Stimulated activated naive B cell treated with anti-CD40 and anti-IgM and Interleukin-4, amounts not matched to agents 10 μg/mL and 1 μg/mL and 100 μg/mL, for 72 hours (primary cell): ENCODE data around the gene KIF25.

Source experiments
- ATAC-seq, 2 donors: fragments of 150-1000 bp; cut with Tn5 transposase; replicated peaks; 2 replicates each; pipeline ENCODE4 v1.10.0; 2021; ENCODE audit warnings: moderate library complexity in 1 of 2
- DNase-seq: peaks from one replicate; pipeline ENCODE4 v3.0.0; 2021
- H3K27ac Mint-ChIP-seq: one replicate; pipeline ENCODE4 v1.8.0; 2022; ENCODE audit warnings: mild to moderate bottlenecking, mixed read lengths
- H3K27me3 Mint-ChIP-seq, 2 donors: one replicate each; pipeline ENCODE4 v1.8.0; 2022; ENCODE audit warnings: mixed read lengths in 2 of 2
- H3K36me3 Mint-ChIP-seq, 2 donors: one replicate each; pipeline ENCODE4 v1.8.0; 2022; ENCODE audit warnings: mixed read lengths in 2 of 2, mild to moderate bottlenecking in 1 of 2
- H3K4me1 Mint-ChIP-seq, 2 donors: one replicate each; pipeline ENCODE4 v1.8.0; 2022; ENCODE audit warnings: mixed read lengths in 2 of 2, mild to moderate bottlenecking in 1 of 2
- H3K4me3 Mint-ChIP-seq, 2 donors: one replicate each; pipeline ENCODE4 v1.8.0; 2022; ENCODE audit warnings: mild to moderate bottlenecking in 2 of 2, mixed read lengths in 2 of 2, moderate library complexity in 1 of 2
- H3K9me3 Mint-ChIP-seq, 2 donors: one replicate each; pipeline ENCODE4 v1.8.0; 2022; ENCODE audit warnings: mixed read lengths in 2 of 2, mild to moderate bottlenecking in 1 of 2

Gene KIF25

GRCh38 chr6:167997642-167998041 lies at the start of gene KIF25:
Gene KIF25, plus strand, starts transcription at chr6:167997671. Its CDS starts 31,915 bp downstream, at chr6:168029586.
- H3K27me3 Mint-ChIP-seq = peaks cover 8 to 13% of the 10 kb centered on the region in 2 donors
- no peaks in the 10 kb centered on the region for H3K4me1 Mint-ChIP-seq
- H3K27ac Mint-ChIP-seq = peak within 1 kb of the TSS; percentile 47
- ATAC-seq (no peak), DNase-seq (no peak)
- H3K9me3 Mint-ChIP-seq = peaks cover 0 to 4% of the 10 kb centered on the region in 2 donors
- peak within 1 kb of the TSS in 1 of 2 donors; percentile 41 for H3K4me3 Mint-ChIP-seq
- no peaks in the 10 kb centered on the region for H3K36me3 Mint-ChIP-seq

- DNase-seq (no peak), ATAC-seq (no peak)
- no peaks in the 10 kb centered on the region for H3K9me3 Mint-ChIP-seq
- H3K36me3 Mint-ChIP-seq = peaks cover 13 to 14% of the 10 kb centered on the region in 2 donors
- H3K27ac Mint-ChIP-seq = no peak overlapping the region
- no peaks in the 10 kb centered on the region for H3K27me3 Mint-ChIP-seq
- H3K4me1 Mint-ChIP-seq = no peaks in the 10 kb centered on the region
- H3K4me3 Mint-ChIP-seq = no peak overlapping the region
These were observed 49.8 kb upstream of the KIF25 start for GRCh38 chr6:167947716-167948115.

GRCh38 chr6:167948716-167949115 lies 48.8 kb upstream of the KIF25 start:
- Mint-ChIP-seq H3K9me3 (no peaks in the 10 kb centered on the region), H3K4me3 (no peak overlapping the region), H3K27ac (no peak overlapping the region), H3K27me3 (no peaks in the 10 kb centered on the region), H3K4me1 (no peaks in the 10 kb centered on the region), H3K36me3 (peaks cover 13 to 14% of the 10 kb centered on the region in 2 donors)
- DNase-seq (no peak), ATAC-seq (no peak)

- Mint-ChIP-seq H3K4me1 (no peaks in the 10 kb centered on the region), H3K9me3 (no peaks in the 10 kb centered on the region), H3K27ac (no peak overlapping the region), H3K27me3 (no peaks in the 10 kb centered on the region), H3K36me3 (peaks cover 13 to 14% of the 10 kb centered on the region in 2 donors), H3K4me3 (no peak overlapping the region)
- ATAC-seq (no peak), DNase-seq (no peak)
These were observed 48.3 kb upstream of the KIF25 start for GRCh38 chr6:167949121-167949684.

GRCh38 chr6:167951781-167952511 lies 45.5 kb upstream of the KIF25 start:
- H3K27ac Mint-ChIP-seq = no peak overlapping the region
- no peaks in the 10 kb centered on the region for H3K9me3 Mint-ChIP-seq
- DNase-seq (no peak), ATAC-seq (no peak)
- H3K36me3 Mint-ChIP-seq = peaks cover 14 to 22% of the 10 kb centered on the region in 2 donors
- peaks cover 0 to 8% of the 10 kb centered on the region in 2 donors for H3K27me3 Mint-ChIP-seq
- no peak overlapping the region for H3K4me3 Mint-ChIP-seq
- H3K4me1 Mint-ChIP-seq = peaks cover 0 to 1% of the 10 kb centered on the region in 2 donors

- Mint-ChIP-seq H3K27me3 (peaks cover 0 to 8% of the 10 kb centered on the region in 2 donors), H3K4me3 (no peak overlapping the region), H3K9me3 (no peaks in the 10 kb centered on the region), H3K27ac (no peak overlapping the region), H3K36me3 (peaks cover 14 to 23% of the 10 kb centered on the region in 2 donors), H3K4me1 (peaks cover 0 to 1% of the 10 kb centered on the region in 2 donors)
- ATAC-seq = no peak
- DNase-seq = no peak
These were observed 45.0 kb upstream of the KIF25 start for GRCh38 chr6:167952512-167952859.

- peaks cover 12 to 20% of the 10 kb centered on the region in 2 donors for H3K36me3 Mint-ChIP-seq
- H3K9me3 Mint-ChIP-seq = no peaks in the 10 kb centered on the region
- peaks cover 0 to 1% of the 10 kb centered on the region in 2 donors for H3K4me1 Mint-ChIP-seq
- no peak overlapping the region for H3K4me3 Mint-ChIP-seq
- H3K27me3 Mint-ChIP-seq = peaks cover 0 to 8% of the 10 kb centered on the region in 2 donors
- DNase-seq (no peak), ATAC-seq (no peak)
- H3K27ac Mint-ChIP-seq = no peak overlapping the region
These were observed 43.9 kb upstream of the KIF25 start for GRCh38 chr6:167953551-167953950.

GRCh38 chr6:167954151-167954550 lies 43.3 kb upstream of the KIF25 start:
- ATAC-seq = no peak
- H3K27me3 Mint-ChIP-seq = peaks cover 0 to 8% of the 10 kb centered on the region in 2 donors

GRCh38 chr6:167956491-167956890 lies 41.0 kb upstream of the KIF25 start:
- Mint-ChIP-seq H3K4me1 (peaks cover 0 to 1% of the 10 kb centered on the region in 2 donors), H3K27ac (no peak overlapping the region), H3K27me3 (peaks cover 0 to 8% of the 10 kb centered on the region in 2 donors), H3K9me3 (no peaks in the 10 kb centered on the region), H3K4me3 (no peak overlapping the region), H3K36me3 (peaks cover 0 to 15% of the 10 kb centered on the region in 2 donors)
- DNase-seq (no peak), ATAC-seq (no peak)

More at GRCh38 chr6:167954151-167954550, 43.3 kb upstream of the KIF25 start:
- H3K4me3 Mint-ChIP-seq = no peak overlapping the region
- DNase-seq = no peak
- H3K36me3 Mint-ChIP-seq = peaks cover 8 to 17% of the 10 kb centered on the region in 2 donors
- peaks cover 0 to 1% of the 10 kb centered on the region in 2 donors for H3K4me1 Mint-ChIP-seq
- no peak overlapping the region for H3K27ac Mint-ChIP-seq
- no peaks in the 10 kb centered on the region for H3K9me3 Mint-ChIP-seq

- ATAC-seq (no peak), DNase-seq (no peak)
- Mint-ChIP-seq H3K27me3 (peaks cover 0 to 8% of the 10 kb centered on the region in 2 donors), H3K4me3 (no peak overlapping the region), H3K9me3 (no peaks in the 10 kb centered on the region), H3K36me3 (peaks cover 0 to 13% of the 10 kb centered on the region in 2 donors), H3K4me1 (peaks cover 0 to 1% of the 10 kb centered on the region in 2 donors), H3K27ac (no peak overlapping the region)
These were observed 40.4 kb upstream of the KIF25 start for GRCh38 chr6:167956983-167957492.

GRCh38 chr6:167957626-167958025 lies 39.8 kb upstream of the KIF25 start:
- Mint-ChIP-seq H3K4me1 (peaks cover 0 to 1% of the 10 kb centered on the region in 2 donors), H3K9me3 (no peaks in the 10 kb centered on the region), H3K36me3 (peaks cover 0 to 13% of the 10 kb centered on the region in 2 donors), H3K4me3 (no peak overlapping the region), H3K27ac (no peak overlapping the region), H3K27me3 (peaks cover 0 to 8% of the 10 kb centered on the region in 2 donors)
- no peak for ATAC-seq
- no peak for DNase-seq

GRCh38 chr6:167960579-167960978 lies 36.9 kb upstream of the KIF25 start:
- H3K4me3 Mint-ChIP-seq = no peak overlapping the region
- H3K36me3 Mint-ChIP-seq = peaks cover 0 to 13% of the 10 kb centered on the region in 2 donors
- H3K9me3 Mint-ChIP-seq = no peaks in the 10 kb centered on the region
- peaks cover 0 to 1% of the 10 kb centered on the region in 2 donors for H3K4me1 Mint-ChIP-seq
- no peak for ATAC-seq
- no peak for DNase-seq
- peaks cover 0 to 8% of the 10 kb centered on the region in 2 donors for H3K27me3 Mint-ChIP-seq
- H3K27ac Mint-ChIP-seq = no peak overlapping the region

GRCh38 chr6:167962711-167963110 lies 34.8 kb upstream of the KIF25 start:
- Mint-ChIP-seq H3K36me3 (peaks cover 9 to 16% of the 10 kb centered on the region in 2 donors), H3K27me3 (no peaks in the 10 kb centered on the region), H3K4me3 (no peak overlapping the region), H3K4me1 (no peaks in the 10 kb centered on the region), H3K9me3 (peaks cover 0 to 2% of the 10 kb centered on the region in 2 donors), H3K27ac (no peak overlapping the region)
- DNase-seq = no peak
- no peak for ATAC-seq

- ATAC-seq (no peak), DNase-seq (no peak)
- no peaks in the 10 kb centered on the region for H3K27me3 Mint-ChIP-seq
- H3K4me3 Mint-ChIP-seq = no peak overlapping the region
- peaks cover 10 to 18% of the 10 kb centered on the region in 2 donors for H3K36me3 Mint-ChIP-seq
- peaks cover 0 to 2% of the 10 kb centered on the region in 2 donors for H3K9me3 Mint-ChIP-seq
- no peak overlapping the region for H3K27ac Mint-ChIP-seq
- H3K4me1 Mint-ChIP-seq = no peaks in the 10 kb centered on the region
These were observed 33.8 kb upstream of the KIF25 start for GRCh38 chr6:167963589-167964057.
